Osteocyte (in vitro differentiated cells): Measurements from ENCODE around the gene VKORC1. TPM values are rescaled to one million over a fixed set of nuclear protein-coding genes. Genes with fewer than 3 reads are reported as not detected.
A peak's percentile ranks its signal among the peaks of the same experiment; 100 is the strongest.

Source experiments
- DNase-seq: peaks from one replicate; pipeline ENCODE4 v3.0.0; 2021; ENCODE audit warnings: mixed read lengths; ENCODE audit not compliant: unreplicated experiment; ENCODE audit errors: extremely low spot score
- H3K27ac Mint-ChIP-seq: one replicate; pipeline ENCODE4 v1.8.0; 2021; ENCODE audit warnings: mild to moderate bottlenecking, mixed read lengths; ENCODE audit not compliant: unreplicated experiment
- H3K27me3 Mint-ChIP-seq: one replicate; pipeline ENCODE4 v1.8.0; 2021; ENCODE audit warnings: mixed read lengths; ENCODE audit not compliant: unreplicated experiment
- H3K36me3 Mint-ChIP-seq: one replicate; pipeline ENCODE4 v1.8.0; 2021; ENCODE audit warnings: mixed read lengths; ENCODE audit not compliant: unreplicated experiment
- H3K4me1 Mint-ChIP-seq: one replicate; pipeline ENCODE4 v1.8.0; 2021; ENCODE audit warnings: mixed read lengths; ENCODE audit not compliant: unreplicated experiment
- H3K4me3 Mint-ChIP-seq: one replicate; pipeline ENCODE4 v1.8.0; 2021; ENCODE audit warnings: mild to moderate bottlenecking, moderate library complexity, mixed read lengths; ENCODE audit not compliant: unreplicated experiment
- H3K9me3 Mint-ChIP-seq: one replicate; pipeline ENCODE4 v1.8.0; 2021; ENCODE audit warnings: mixed read lengths; ENCODE audit not compliant: unreplicated experiment
- total RNA-seq: library from RNA; stranded (reverse); gene quantifications from 2 replicates; pipeline ENCODE4 v1.2.1, GENCODE V29; 2021
- TF ChIP-seq, protein P1 (sequence below): fragments of 200-600 bp; sonication (generic); IDR thresholded peaks from 2 replicates; pipeline ENCODE4 v1.5.0; 2021; ENCODE audit warnings: antibody characterized with exemption, mild to moderate bottlenecking, moderate library complexity

The VKORC1 gene
- total RNA-seq, 1 donor from 2014 or later: 141 TPM

DNA sequence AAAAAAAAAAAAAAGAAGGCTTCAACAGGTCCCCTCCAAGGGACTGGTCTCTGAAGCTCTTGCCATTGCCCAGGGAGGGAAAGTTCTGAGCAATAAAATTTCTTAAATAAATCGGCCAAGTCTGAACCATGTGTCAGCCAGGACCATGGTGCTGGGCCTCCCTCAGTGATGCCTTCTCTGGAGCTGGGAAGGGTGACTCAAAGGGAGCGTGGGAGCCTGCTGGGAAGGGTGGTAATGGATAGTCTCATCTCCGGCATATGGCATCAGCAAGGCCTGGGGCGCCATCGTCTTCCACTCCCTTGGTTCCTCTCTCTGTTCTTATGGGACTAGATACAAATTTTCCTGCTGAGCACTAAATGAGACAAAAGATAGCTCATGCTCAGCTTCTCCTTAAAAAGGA, 2.3 kb downstream of the VKORC1 start:
- H3K27ac Mint-ChIP-seq: no peak overlapping the region
- no peak for DNase-seq

DNA sequence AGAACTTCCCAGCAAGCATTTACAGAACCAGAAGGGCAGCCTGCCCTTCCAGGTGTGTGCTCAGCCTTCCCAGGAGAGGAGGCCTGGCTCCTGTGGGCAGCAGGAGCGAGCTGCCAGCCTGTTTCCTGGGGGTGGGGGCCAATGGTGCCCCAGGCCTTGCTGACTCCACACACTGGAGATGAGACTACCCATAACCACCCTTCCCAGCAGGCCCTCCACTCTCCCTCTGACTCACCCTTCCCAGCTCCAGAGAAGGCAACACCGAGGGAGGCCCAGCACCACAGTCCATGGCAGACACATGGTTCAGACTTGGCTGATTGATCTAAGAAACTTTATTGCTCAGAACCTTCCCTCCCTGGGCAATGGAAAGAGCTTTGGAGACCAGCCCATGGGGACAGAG, 4.1 kb downstream of the VKORC1 start:
- H3K4me1 Mint-ChIP-seq: peaks cover 25% of the 10 kb centered on the region
- no peak overlapping the region for H3K4me3 Mint-ChIP-seq
- DNase-seq: no peak
- H3K36me3 Mint-ChIP-seq: peaks cover 3% of the 10 kb centered on the region
- peak overlapping the region; percentile 34 for H3K27ac Mint-ChIP-seq
- no peaks in the 10 kb centered on the region for H3K27me3 Mint-ChIP-seq
- H3K9me3 Mint-ChIP-seq: no peaks in the 10 kb centered on the region
- TF ChIP-seq, protein P1, sequence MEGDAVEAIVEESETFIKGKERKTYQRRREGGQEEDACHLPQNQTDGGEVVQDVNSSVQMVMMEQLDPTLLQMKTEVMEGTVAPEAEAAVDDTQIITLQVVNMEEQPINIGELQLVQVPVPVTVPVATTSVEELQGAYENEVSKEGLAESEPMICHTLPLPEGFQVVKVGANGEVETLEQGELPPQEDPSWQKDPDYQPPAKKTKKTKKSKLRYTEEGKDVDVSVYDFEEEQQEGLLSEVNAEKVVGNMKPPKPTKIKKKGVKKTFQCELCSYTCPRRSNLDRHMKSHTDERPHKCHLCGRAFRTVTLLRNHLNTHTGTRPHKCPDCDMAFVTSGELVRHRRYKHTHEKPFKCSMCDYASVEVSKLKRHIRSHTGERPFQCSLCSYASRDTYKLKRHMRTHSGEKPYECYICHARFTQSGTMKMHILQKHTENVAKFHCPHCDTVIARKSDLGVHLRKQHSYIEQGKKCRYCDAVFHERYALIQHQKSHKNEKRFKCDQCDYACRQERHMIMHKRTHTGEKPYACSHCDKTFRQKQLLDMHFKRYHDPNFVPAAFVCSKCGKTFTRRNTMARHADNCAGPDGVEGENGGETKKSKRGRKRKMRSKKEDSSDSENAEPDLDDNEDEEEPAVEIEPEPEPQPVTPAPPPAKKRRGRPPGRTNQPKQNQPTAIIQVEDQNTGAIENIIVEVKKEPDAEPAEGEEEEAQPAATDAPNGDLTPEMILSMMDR: no peak

More for the DNA sequence above, 2.3 kb downstream of the VKORC1 start:
- TF ChIP-seq, protein P1: no peak
- Mint-ChIP-seq H3K4me1 (peaks cover 28% of the 10 kb centered on the region), H3K4me3 (no peak overlapping the region), H3K36me3 (peaks cover 3% of the 10 kb centered on the region), H3K27me3 (no peaks in the 10 kb centered on the region), H3K9me3 (no peaks in the 10 kb centered on the region)

DNA sequence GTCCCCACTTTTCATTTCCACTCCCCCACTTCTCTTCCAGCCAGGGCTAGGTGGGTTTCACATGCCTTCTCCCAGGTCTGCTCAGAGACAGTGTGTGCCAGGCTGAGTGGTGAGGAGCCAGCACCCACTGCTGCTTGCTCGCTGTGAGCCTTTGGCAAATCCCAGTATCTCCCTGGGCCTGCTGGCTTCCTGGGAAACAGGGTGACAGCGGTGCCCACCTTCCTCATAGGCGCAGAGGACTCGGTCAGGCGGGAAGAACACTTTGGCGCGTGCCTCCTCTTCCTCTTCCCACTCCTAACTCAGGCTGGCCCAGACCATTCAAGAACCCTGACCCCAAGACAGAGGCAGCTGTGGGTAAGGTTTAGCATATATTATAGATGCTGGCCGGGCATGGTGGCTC, 5.4 kb downstream of the VKORC1 start:
- Mint-ChIP-seq H3K4me1 (peaks cover 20% of the 10 kb centered on the region), H3K9me3 (no peaks in the 10 kb centered on the region), H3K4me3 (no peak overlapping the region), H3K27me3 (no peaks in the 10 kb centered on the region), H3K27ac (no peak overlapping the region), H3K36me3 (peaks cover 6% of the 10 kb centered on the region)
- no peak for DNase-seq
- TF ChIP-seq, protein P1: no peak

DNA sequence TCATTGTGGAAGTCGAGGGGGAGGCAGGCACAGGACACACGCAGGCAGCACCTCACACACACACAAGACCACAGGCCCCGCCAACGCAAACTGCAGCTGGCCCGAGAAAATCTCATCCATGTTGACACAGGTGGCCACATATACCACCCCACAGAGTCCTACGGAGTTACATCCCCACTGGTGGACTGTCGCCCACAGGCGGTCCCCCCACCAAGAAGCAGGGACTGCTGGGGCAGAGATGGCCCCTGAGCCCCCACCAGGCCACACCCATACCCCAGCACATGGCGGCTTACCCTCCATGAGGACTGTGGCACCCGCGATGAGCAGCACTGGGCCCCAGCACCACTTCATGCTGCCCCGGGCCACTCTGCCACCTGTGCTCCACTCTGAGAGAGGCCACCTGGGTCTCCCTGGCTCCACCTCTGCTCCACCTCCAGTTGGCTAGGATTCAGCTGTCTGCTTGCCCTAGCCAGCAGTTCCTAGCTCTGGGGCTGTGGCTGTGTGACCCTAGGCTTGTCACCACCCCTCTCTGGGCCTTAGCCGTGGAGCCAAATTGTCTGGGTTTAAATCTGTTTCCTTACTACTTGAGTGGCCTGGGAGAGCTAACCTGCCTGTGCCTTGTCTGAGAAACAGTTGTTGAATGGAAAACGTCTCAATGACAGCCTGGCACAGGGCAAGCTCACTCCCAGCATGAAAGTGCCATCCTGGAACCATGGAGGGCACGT, 6.0 kb downstream of the VKORC1 start, which contains the start of gene PRSS53:
Gene PRSS53 (minus strand): TSS at position 485 of the 725 bp plus-strand sequence. CDS start 134 bp downstream, at position 351.
- TF ChIP-seq, protein P1: no peak
- no peak within 1 kb of the TSS for H3K4me3 Mint-ChIP-seq
- H3K9me3 Mint-ChIP-seq: no peaks in the 10 kb centered on the region
- peaks cover 6% of the 10 kb centered on the region for H3K36me3 Mint-ChIP-seq
- H3K4me1 Mint-ChIP-seq: peaks cover 15% of the 10 kb centered on the region
- DNase-seq: no peak
- H3K27me3 Mint-ChIP-seq: no peaks in the 10 kb centered on the region
- no peak within 1 kb of the TSS for H3K27ac Mint-ChIP-seq

DNA sequence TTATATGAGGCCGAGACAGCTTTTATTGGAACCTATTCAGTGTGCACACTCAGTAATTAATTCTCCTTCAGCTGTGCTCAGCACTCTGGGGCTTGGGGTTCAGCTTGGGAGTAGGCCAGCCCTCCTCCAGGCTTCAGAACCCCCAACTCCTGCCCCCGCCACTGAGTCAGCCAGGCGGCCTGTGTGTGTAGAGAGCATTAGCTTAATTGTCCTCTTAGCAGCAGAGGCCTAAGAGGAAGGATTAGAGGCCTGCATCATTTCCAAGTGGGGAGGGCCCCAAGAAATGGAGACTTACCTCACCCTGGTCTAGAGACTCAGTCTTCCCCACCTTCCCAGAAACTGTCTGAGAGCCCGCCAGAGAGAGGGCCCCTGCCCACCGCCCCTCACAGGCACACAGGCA, 6.6 kb downstream of the VKORC1 start:
- H3K4me1 Mint-ChIP-seq: peaks cover 10% of the 10 kb centered on the region
- no peak overlapping the region for H3K27ac Mint-ChIP-seq
- H3K36me3 Mint-ChIP-seq: peaks cover 8% of the 10 kb centered on the region
- no peaks in the 10 kb centered on the region for H3K27me3 Mint-ChIP-seq
- no peak for DNase-seq
- no peak overlapping the region for H3K4me3 Mint-ChIP-seq
- H3K9me3 Mint-ChIP-seq: no peaks in the 10 kb centered on the region
- TF ChIP-seq, protein P1: no peak
